H1 (cell line): ENCODE data around the gene TMPRSS4. TPM values are rescaled to one million over a fixed set of nuclear protein-coding genes. Genes with fewer than 3 reads are reported as not detected.

Source experiments
- FOSL1 ChIP-seq: IDR thresholded peaks from 2 replicates; pipeline ENCODE4 v1.6.1; 2011; ENCODE audit warnings: mild to moderate bottlenecking, low read depth, low read length, moderate library complexity; ENCODE audit not compliant: insufficient read depth
- GABPA ChIP-seq: IDR thresholded peaks from 2 replicates; pipeline ENCODE4 v1.6.1; 2011; ENCODE audit warnings: mild to moderate bottlenecking, low read length, moderate library complexity, borderline replicate concordance; ENCODE audit not compliant: insufficient read depth
- POLR2AphosphoS5 ChIP-seq: IDR thresholded peaks from 2 replicates; pipeline ENCODE4 v1.6.1; 2011; ENCODE audit warnings: low read depth, low read length
- RXRA ChIP-seq: IDR thresholded peaks from 2 replicates; pipeline ENCODE4 v1.6.1; 2011; ENCODE audit warnings: low read depth, mild to moderate bottlenecking, low read length, moderate library complexity; ENCODE audit not compliant: insufficient read depth
- ZNF274 ChIP-seq: IDR thresholded peaks from 2 replicates; pipeline ENCODE4 v1.7.0; 2012; ENCODE audit warnings: low read length, borderline replicate concordance; ENCODE audit errors: extremely low read depth
- polyA plus RNA-seq, 7 experiments: library from polyadenylated mRNA; depleted of rRNA in 3 of 7; stranded (reverse) in 5 of 7; unstranded in 2 of 7; fragments of >200 nt in 5 of 7; fragments of 200-250 nt in 2 of 7; gene quantifications; 1 replicate in 5 of 7; 2 replicates in 1 of 7; 4 replicates in 1 of 7; pipeline versions ENCODE4 v1.2.1 to v1.2.3, GENCODE V29; 2011 to 2013; ENCODE audit warnings: missing spikeins in 2 of 7, mixed read lengths in 2 of 7
- total RNA-seq: library from RNA; stranded (reverse); fragmentation: NEBNext Ultra II Directional; extraction: Animal tissue kit (Norgen Biotek cat#: 25700); gene quantifications from 2 replicates; pipeline ENCODE4 v1.2.1, GENCODE V29; 2021
- TF ChIP-seq, protein P1 (sequence below): fragments of 300-600 bp; sonication (generic); IDR thresholded peaks from 2 replicates; pipeline ENCODE4 v1.7.1; 2012; ENCODE audit warnings: low read length, moderate library complexity, mild to moderate bottlenecking, inconsistent platforms; ENCODE audit not compliant: insufficient replicate concordance
- TF ChIP-seq, protein P2 (sequence below): IDR thresholded peaks from 2 replicates; pipeline ENCODE4 v1.6.1; 2011; ENCODE audit warnings: low read length, improper control_type of control experiment

The TMPRSS4 gene
- total and polyA plus RNA-seq, 2 of the 8 experiments (the other 6 are each of a cell fraction or from before 2014, with no cell fraction given): 0.11 to 0.58 TPM

DNA sequence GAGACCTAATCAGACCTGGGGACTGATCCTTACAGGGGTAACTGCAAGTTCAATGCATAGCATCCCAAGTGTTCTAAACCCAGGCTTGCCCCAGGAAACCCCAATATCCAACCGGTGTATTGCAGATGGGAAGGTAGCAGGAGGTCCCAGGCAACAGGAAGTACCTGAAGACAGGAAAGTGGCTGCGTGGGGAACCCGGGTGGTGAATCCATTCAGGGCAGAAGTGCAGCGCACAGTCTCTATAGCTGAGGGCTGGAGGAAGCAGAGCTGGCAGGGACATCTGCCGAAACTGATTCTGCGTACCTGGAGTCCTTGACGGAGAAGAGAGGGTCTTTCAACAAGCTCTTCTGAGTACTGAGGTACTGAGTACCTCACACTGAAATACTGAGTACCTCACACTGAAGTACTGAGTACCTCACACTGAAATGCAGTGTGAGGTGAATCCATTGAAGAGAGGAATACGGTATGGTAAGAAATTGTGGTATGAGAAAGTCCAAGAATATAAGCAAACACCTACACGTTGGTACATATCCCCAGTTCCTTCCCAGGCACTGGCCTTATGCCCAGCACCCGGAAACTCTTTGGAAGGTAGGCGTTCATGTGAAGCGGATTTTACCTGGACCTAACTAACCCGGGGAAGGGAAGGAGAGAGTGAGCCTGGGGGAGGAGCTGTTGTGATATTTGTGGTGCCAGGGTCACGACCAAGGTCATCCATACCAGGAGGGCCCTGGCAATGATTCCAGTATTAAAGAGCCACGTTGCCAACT lies 55.7 kb downstream of the TMPRSS4 start (continued):
- TF ChIP-seq, protein P1, sequence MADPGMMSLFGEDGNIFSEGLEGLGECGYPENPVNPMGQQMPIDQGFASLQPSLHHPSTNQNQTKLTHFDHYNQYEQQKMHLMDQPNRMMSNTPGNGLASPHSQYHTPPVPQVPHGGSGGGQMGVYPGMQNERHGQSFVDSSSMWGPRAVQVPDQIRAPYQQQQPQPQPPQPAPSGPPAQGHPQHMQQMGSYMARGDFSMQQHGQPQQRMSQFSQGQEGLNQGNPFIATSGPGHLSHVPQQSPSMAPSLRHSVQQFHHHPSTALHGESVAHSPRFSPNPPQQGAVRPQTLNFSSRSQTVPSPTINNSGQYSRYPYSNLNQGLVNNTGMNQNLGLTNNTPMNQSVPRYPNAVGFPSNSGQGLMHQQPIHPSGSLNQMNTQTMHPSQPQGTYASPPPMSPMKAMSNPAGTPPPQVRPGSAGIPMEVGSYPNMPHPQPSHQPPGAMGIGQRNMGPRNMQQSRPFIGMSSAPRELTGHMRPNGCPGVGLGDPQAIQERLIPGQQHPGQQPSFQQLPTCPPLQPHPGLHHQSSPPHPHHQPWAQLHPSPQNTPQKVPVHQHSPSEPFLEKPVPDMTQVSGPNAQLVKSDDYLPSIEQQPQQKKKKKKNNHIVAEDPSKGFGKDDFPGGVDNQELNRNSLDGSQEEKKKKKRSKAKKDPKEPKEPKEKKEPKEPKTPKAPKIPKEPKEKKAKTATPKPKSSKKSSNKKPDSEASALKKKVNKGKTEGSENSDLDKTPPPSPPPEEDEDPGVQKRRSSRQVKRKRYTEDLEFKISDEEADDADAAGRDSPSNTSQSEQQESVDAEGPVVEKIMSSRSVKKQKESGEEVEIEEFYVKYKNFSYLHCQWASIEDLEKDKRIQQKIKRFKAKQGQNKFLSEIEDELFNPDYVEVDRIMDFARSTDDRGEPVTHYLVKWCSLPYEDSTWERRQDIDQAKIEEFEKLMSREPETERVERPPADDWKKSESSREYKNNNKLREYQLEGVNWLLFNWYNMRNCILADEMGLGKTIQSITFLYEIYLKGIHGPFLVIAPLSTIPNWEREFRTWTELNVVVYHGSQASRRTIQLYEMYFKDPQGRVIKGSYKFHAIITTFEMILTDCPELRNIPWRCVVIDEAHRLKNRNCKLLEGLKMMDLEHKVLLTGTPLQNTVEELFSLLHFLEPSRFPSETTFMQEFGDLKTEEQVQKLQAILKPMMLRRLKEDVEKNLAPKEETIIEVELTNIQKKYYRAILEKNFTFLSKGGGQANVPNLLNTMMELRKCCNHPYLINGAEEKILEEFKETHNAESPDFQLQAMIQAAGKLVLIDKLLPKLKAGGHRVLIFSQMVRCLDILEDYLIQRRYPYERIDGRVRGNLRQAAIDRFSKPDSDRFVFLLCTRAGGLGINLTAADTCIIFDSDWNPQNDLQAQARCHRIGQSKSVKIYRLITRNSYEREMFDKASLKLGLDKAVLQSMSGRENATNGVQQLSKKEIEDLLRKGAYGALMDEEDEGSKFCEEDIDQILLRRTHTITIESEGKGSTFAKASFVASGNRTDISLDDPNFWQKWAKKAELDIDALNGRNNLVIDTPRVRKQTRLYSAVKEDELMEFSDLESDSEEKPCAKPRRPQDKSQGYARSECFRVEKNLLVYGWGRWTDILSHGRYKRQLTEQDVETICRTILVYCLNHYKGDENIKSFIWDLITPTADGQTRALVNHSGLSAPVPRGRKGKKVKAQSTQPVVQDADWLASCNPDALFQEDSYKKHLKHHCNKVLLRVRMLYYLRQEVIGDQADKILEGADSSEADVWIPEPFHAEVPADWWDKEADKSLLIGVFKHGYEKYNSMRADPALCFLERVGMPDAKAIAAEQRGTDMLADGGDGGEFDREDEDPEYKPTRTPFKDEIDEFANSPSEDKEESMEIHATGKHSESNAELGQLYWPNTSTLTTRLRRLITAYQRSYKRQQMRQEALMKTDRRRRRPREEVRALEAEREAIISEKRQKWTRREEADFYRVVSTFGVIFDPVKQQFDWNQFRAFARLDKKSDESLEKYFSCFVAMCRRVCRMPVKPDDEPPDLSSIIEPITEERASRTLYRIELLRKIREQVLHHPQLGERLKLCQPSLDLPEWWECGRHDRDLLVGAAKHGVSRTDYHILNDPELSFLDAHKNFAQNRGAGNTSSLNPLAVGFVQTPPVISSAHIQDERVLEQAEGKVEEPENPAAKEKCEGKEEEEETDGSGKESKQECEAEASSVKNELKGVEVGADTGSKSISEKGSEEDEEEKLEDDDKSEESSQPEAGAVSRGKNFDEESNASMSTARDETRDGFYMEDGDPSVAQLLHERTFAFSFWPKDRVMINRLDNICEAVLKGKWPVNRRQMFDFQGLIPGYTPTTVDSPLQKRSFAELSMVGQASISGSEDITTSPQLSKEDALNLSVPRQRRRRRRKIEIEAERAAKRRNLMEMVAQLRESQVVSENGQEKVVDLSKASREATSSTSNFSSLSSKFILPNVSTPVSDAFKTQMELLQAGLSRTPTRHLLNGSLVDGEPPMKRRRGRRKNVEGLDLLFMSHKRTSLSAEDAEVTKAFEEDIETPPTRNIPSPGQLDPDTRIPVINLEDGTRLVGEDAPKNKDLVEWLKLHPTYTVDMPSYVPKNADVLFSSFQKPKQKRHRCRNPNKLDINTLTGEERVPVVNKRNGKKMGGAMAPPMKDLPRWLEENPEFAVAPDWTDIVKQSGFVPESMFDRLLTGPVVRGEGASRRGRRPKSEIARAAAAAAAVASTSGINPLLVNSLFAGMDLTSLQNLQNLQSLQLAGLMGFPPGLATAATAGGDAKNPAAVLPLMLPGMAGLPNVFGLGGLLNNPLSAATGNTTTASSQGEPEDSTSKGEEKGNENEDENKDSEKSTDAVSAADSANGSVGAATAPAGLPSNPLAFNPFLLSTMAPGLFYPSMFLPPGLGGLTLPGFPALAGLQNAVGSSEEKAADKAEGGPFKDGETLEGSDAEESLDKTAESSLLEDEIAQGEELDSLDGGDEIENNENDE: no peak
- TF ChIP-seq GABPA (no peak), RXRA (no peak), FOSL1 (no peak), ZNF274 (no peak), POLR2AphosphoS5 (no peak)
- TF ChIP-seq, protein P2, sequence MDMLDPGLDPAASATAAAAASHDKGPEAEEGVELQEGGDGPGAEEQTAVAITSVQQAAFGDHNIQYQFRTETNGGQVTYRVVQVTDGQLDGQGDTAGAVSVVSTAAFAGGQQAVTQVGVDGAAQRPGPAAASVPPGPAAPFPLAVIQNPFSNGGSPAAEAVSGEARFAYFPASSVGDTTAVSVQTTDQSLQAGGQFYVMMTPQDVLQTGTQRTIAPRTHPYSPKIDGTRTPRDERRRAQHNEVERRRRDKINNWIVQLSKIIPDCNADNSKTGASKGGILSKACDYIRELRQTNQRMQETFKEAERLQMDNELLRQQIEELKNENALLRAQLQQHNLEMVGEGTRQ: no peak
- TF ChIP-seq, all 59 proteins: peak for 0
